Panc1 (cell line): ENCODE results near the gene FOXN4. TPM values are rescaled to one million over a fixed set of nuclear protein-coding genes. Genes with fewer than 3 reads are reported as not detected.

Experiments
- ATAC-seq: fragments of 200-7000 bp; cut with Tn5 transposase; 2 replicates; pipeline ENCODE4 v1.9.1; 2020; ENCODE audit warnings: mild to moderate bottlenecking, moderate library complexity
- BruUV-seq: library from RNA; stranded (reverse); fragments of 400-500 nt; replicated peaks from 2 replicates; lab custom pipeline; 2021; lab: Mats Ljungman, UMichigan
- CTCF ChIA-PET: fragments of 300-600 bp; sonication (Branson Sonifier 250); formaldehyde crosslinking; loops from one replicate; lab custom pipeline; 2022; ENCODE audit warnings: antibody characterized with exemption; lab: Charles Lee
- POLR2A ChIA-PET: fragments of 300-600 bp; sonication (Branson Sonifier 250); formaldehyde crosslinking; loops from one replicate; lab custom pipeline; 2022; ENCODE audit warnings: antibody characterized with exemption; lab: Charles Lee
- DNase-seq: peaks from one replicate; pipeline ENCODE4 v3.0.0-alpha.2; 2010; ENCODE audit warnings: low read depth, low spot score
- H3K27ac ChIP-seq: 2 replicates; pipeline ENCODE4 v1.5.1; 2011; ENCODE audit warnings: mild to moderate bottlenecking, low read length, inconsistent platforms
- H3K27me3 ChIP-seq: fragments of 200-500 bp; sonication (Bioruptor generic); 2 replicates; pipeline ENCODE4 v1.6.0; 2014; ENCODE audit warnings: low read length, inconsistent platforms; ENCODE audit not compliant: control insufficient read depth, insufficient read depth
- H3K36me3 ChIP-seq: fragments of 200-500 bp; sonication (Bioruptor generic); 2 replicates; pipeline ENCODE4 v1.5.1; 2014; ENCODE audit warnings: inconsistent platforms, mild to moderate bottlenecking, low read length, moderate library complexity; ENCODE audit not compliant: control insufficient read depth, insufficient read depth
- H3K4me1 ChIP-seq: 2 replicates; pipeline ENCODE4 v1.5.1; 2011; ENCODE audit warnings: inconsistent platforms, mild to moderate bottlenecking, low read length, moderate library complexity; ENCODE audit not compliant: control insufficient read depth, insufficient read depth
- H3K4me3 ChIP-seq, 2 experiments: 2 replicates each; pipeline ENCODE4 v1.5.1; 2011 to 2012; ENCODE audit warnings: low read depth in 2 of 2, low read length in 2 of 2, mild to moderate bottlenecking in 2 of 2, inconsistent platforms in 1 of 2, moderate library complexity in 1 of 2
- H3K9me3 ChIP-seq: fragments of 200-500 bp; sonication (Bioruptor generic); 2 replicates; pipeline ENCODE4 v1.5.1; 2014; ENCODE audit warnings: low read depth, mild to moderate bottlenecking, inconsistent platforms, low read length, moderate library complexity; ENCODE audit not compliant: control insufficient read depth, insufficient read depth
- CTCF ChIP-seq: fragments of 450-650 bp; IDR thresholded peaks from 2 replicates; pipeline ENCODE4 v1.5.1; 2017; ENCODE audit warnings: mild to moderate bottlenecking
- POLR2AphosphoS5 ChIP-seq: IDR thresholded peaks from 2 replicates; pipeline ENCODE4 v1.6.1; 2012; ENCODE audit warnings: mild to moderate bottlenecking, low read depth, low read length, moderate library complexity
- SIN3A ChIP-seq: IDR thresholded peaks from 2 replicates; pipeline ENCODE4 v1.6.1; 2012; ENCODE audit warnings: low read depth, mild to moderate bottlenecking, low read length, moderate library complexity, borderline replicate concordance; ENCODE audit not compliant: insufficient read depth
- TCF7L2 ChIP-seq: IDR thresholded peaks from 2 replicates; pipeline ENCODE4 v1.6.1; 2011; ENCODE audit warnings: mild to moderate bottlenecking, low read depth, low read length, inconsistent platforms
- in situ Hi-C: cut with HindIII; loops from 2 replicates; pipeline ENCODE4 v1.10.0; 2016; ENCODE audit warnings: low sequenced_read_pairs, low pct_unique_long_range_greater_than_20kb
- intact Hi-C: fragments of 100-400 bp; cut with micrococcal nuclease; formaldehyde crosslinking; loops from one replicate; pipeline ENCODE4 v1.10.0; 2022; ENCODE audit not compliant: unreplicated experiment
- total RNA-seq: library from RNA; stranded (reverse); gene quantifications from one replicate; pipeline ENCODE4 v1.2.1, GENCODE V29; 2021; ENCODE audit not compliant: unreplicated experiment
- TF ChIP-seq, protein P1 (sequence below), 2 experiments: IDR thresholded peaks; 2 replicates each; pipeline ENCODE4 v1.6.1; 2011 to 2012; ENCODE audit warnings: low read depth in 2 of 2, control low read depth in 1 of 2, low read length in 1 of 2, mild to moderate bottlenecking in 1 of 2, moderate library complexity in 1 of 2; ENCODE audit not compliant: insufficient read depth in 1 of 2

FOXN4 gene
- total RNA-seq, 1 experiment from 2014 or later, result 0.08 TPM

- TF ChIP-seq TCF7L2, result no peak
- TF ChIP-seq SIN3A, result no peak
- TF ChIP-seq POLR2AphosphoS5, result no peak
- TF ChIP-seq CTCF, result no peak
- TF ChIP-seq, protein P1, sequence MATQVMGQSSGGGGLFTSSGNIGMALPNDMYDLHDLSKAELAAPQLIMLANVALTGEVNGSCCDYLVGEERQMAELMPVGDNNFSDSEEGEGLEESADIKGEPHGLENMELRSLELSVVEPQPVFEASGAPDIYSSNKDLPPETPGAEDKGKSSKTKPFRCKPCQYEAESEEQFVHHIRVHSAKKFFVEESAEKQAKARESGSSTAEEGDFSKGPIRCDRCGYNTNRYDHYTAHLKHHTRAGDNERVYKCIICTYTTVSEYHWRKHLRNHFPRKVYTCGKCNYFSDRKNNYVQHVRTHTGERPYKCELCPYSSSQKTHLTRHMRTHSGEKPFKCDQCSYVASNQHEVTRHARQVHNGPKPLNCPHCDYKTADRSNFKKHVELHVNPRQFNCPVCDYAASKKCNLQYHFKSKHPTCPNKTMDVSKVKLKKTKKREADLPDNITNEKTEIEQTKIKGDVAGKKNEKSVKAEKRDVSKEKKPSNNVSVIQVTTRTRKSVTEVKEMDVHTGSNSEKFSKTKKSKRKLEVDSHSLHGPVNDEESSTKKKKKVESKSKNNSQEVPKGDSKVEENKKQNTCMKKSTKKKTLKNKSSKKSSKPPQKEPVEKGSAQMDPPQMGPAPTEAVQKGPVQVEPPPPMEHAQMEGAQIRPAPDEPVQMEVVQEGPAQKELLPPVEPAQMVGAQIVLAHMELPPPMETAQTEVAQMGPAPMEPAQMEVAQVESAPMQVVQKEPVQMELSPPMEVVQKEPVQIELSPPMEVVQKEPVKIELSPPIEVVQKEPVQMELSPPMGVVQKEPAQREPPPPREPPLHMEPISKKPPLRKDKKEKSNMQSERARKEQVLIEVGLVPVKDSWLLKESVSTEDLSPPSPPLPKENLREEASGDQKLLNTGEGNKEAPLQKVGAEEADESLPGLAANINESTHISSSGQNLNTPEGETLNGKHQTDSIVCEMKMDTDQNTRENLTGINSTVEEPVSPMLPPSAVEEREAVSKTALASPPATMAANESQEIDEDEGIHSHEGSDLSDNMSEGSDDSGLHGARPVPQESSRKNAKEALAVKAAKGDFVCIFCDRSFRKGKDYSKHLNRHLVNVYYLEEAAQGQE (IDR thresholded peaks at IDR 0.05; ENCODE audit: insufficient read depth in 1 of 2, low read depth in 2 of 2, low read length in 1 of 2), result no peak
- no TSS peak for BruUV-seq
- intact Hi-C loops (no loop called here), in situ Hi-C loops (no loop called here)
- no peaks in the 10 kb centered on the region for H3K4me1 ChIP-seq
- ATAC-seq (no peak), DNase-seq (no peak)
- H3K27me3 ChIP-seq, result no peaks in the 10 kb centered on the region
- H3K4me3 ChIP-seq, result no peak overlapping the region
- H3K9me3 ChIP-seq, result no peaks in the 10 kb centered on the region
- CTCF ChIA-PET, result no interaction called here
- H3K27ac ChIP-seq, result no peak overlapping the region
- H3K36me3 ChIP-seq, result no peaks in the 10 kb centered on the region
- POLR2A ChIA-PET, result no interaction called here
Measured at GRCh38 chr12:109270494-109270893, 38.6 kb downstream of the FOXN4 start.

DNA sequence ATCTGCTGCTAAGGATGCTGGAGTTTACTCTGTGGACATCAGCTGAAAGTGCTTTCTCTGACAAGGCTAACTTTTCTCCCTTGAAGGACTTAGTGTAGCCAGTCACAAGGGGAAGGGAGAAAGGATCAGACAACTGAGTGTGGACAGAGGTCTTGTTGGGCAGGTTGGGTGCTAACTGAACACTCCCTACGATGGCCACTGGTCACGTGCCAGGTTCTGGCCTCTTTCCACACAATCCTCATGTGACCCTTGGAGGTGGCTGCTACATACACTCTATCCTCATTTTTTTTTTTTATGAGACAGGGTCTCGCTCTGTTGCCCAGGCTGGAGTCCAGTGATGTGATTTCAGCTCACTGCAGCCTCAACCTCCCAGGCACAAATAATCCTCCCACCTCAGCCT lies 39.7 kb downstream of the FOXN4 start:
- ATAC-seq (no peak), DNase-seq (no peak)
- Histone ChIP-seq H3K9me3 (no peaks in the 10 kb centered on the region), H3K4me3 (no peak overlapping the region), H3K4me1 (0 out of 2 replicates have a peak, but pooled peaks cover under 1% of the 10 kb centered on the region), H3K36me3 (no peaks in the 10 kb centered on the region), H3K27ac (no peak overlapping the region), H3K27me3 (no peaks in the 10 kb centered on the region)
- ChIA-PET CTCF (no interaction called here), POLR2A (no interaction called here)
- intact Hi-C loops, result no loop called here
- in situ Hi-C loops, result no loop called here
- BruUV-seq, result no TSS peak
- TF ChIP-seq, protein P1 (IDR thresholded peaks at IDR 0.05; ENCODE audit: insufficient read depth in 1 of 2, low read depth in 2 of 2, low read length in 1 of 2), result no peak
- TF ChIP-seq POLR2AphosphoS5, result no peak
- TF ChIP-seq CTCF, result no peak
- TF ChIP-seq TCF7L2, result no peak
- no peak for TF ChIP-seq SIN3A
